A549 treated with AZD2906 at 1 μM for 4 hours (cell line): ENCODE results near the gene PIAS3. TPM values are rescaled to one million over a fixed set of nuclear protein-coding genes. Genes with fewer than 3 reads are reported as not detected.

Experiments
- total RNA-seq: library from RNA; stranded (reverse); fragments of 200-300 nt; extraction: Qiagen RNA extraction; gene quantifications from 5 replicates; pipeline ENCODE4 v1.2.3, GENCODE V29; 2022

Gene PIAS3
- 37.4 to 45.5 TPM (median 42.8 TPM) in 5 replicates for total RNA-seq

GRCh38 chr1:145858901-145859490, at the start of gene PIAS3:
Gene PIAS3 (minus strand): TSS chr1:145859081. CDS start chr1:145858990, 91 bp downstream.

DNA sequence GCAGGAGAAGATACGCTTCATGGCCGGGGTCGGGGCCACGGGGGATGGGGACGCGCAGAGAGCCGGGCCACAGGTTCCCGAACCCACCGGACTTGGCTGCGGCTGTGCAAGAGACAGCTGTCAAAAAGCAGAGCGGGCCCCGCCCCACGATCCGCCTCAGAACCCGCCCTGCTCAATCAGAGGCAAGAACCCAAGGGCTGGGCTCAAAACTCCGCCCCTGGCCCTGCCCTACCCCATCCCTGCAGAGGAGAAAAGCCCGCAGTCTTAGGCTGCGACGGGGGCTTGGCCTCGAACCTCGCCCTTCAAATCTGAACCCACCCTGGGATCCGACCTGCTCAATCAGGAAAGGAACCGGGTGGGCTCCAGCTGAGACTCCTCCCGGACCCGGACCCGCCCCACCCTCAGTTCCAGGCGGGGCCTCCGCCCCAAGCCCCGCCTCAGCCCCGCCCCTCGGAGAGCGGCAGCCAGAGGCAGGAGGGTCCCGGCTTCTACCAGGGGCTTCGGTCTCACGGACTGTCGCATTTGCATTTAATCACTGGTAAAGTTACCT, 26.9 kb upstream of the PIAS3 start, which contains the start of gene ANKRD35:
ANKRD35 (minus strand) TSS at position 129 of the 550 bp plus-strand sequence; CDS start at position 21, 108 bp downstream.

GRCh38 chr1:145845514-145846161, 13.2 kb downstream of the PIAS3 start, which contains the start of gene NUDT17:
Gene NUDT17 (plus strand): TSS chr1:145845630. CDS start chr1:145845641, 11 bp downstream.

DNA sequence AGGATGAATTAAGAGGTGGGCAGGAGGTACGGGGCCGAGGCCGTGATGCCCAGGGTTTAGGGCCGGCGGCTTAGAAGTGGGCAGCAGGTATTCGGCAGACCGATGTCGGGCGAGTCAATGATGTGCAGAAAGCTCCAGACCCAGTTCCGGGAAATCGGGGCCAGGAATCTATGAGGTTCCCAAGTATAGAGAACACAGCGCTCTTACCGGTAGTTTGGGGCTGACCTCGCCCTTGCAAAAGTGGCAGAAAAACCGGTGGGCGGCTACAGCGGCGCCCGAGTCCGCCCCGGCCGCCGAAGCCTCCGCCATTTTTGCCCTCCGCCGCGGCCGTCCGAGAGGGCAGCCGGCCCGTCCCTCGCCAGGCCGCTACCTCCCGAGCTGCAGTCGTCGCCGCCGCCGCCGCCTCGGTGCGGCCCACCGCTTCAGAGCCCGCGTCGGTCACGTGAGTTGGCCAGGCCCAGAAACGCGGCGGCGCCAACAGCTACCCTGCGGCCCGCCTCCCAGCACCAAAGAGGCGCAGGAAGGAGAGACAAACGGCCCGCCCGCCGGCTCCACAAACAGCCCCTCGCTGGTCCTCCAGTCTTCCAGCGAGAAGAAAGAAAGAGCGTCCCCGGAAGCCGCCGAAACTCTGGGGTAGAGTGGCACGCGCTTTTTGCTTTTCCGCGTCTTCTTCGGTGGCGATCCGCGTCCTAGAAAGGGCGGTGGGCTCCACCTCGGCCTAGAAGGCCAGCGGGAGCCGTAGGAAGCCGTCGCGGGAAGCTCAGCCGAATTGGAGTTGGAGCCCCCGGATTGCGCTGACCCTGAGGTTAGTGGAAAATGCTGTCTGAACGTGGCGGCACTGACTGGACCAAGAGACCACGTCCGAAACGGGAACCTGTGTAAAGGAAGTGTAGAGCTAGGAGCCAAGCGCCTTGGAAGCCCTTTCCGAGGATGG, 35.0 kb downstream of the PIAS3 start, which contains the start of the genes POLR3C and RNF115:
POLR3C (plus strand) TSS at position 636 of the 934 bp plus-strand sequence. CDS start 1,577 bp downstream, outside the sequence.
RNF115 (minus strand) TSS at position 531 of the 934 bp plus-strand sequence; CDS start at position 309, 222 bp downstream.

Other genes with a start within 250 kb of the PIAS3 start
- 0.56 to 1.2 TPM (median 0.83 TPM) in 5 replicates for gene PDZK1, start 151.7 kb downstream of the PIAS3 start, total RNA-seq
- gene CD160, start 139.6 kb downstream of the PIAS3 start, total RNA-seq, result 0.05 to 1.7 TPM in 2 of 5 replicates, not detected in the others
- 11.6 to 15.3 TPM (median 14.1 TPM) in 5 replicates for gene RNF115, start 35.0 kb downstream of the PIAS3 start, total RNA-seq
- gene POLR3C, start 34.9 kb downstream of the PIAS3 start, total RNA-seq, result 36.1 to 44.9 TPM (median 37.8 TPM) in 5 replicates
- 6.6 to 8.5 TPM (median 7.2 TPM) in 5 replicates for gene NUDT17, start 13.5 kb downstream of the PIAS3 start, total RNA-seq
- 0.03 to 0.06 TPM (median 0.03 TPM) in 4 of 5 replicates, not detected in the other for gene ANKRD35, start 26.8 kb upstream of the PIAS3 start, total RNA-seq
- 1.3 to 2.1 TPM (median 1.5 TPM) in 5 replicates for gene ITGA10, start 51.0 kb upstream of the PIAS3 start, total RNA-seq
- gene PEX11B, start 59.6 kb upstream of the PIAS3 start, total RNA-seq, result 34.4 to 41.1 TPM (median 38.2 TPM) in 5 replicates
- gene RBM8A, start 68.4 kb upstream of the PIAS3 start, total RNA-seq, result 212 to 255 TPM (median 223 TPM) in 5 replicates
- 10.7 to 15.2 TPM (median 12.5 TPM) in 5 replicates for gene LIX1L, start 98.9 kb upstream of the PIAS3 start, total RNA-seq
- gene ANKRD34A, start 105.5 kb upstream of the PIAS3 start, total RNA-seq, result 0.21 to 0.30 TPM (median 0.25 TPM) in 5 replicates
- gene POLR3GL, start 105.6 kb upstream of the PIAS3 start, total RNA-seq, result 11.0 to 12.0 TPM (median 11.4 TPM) in 5 replicates
- gene TXNIP, start 137.5 kb upstream of the PIAS3 start, total RNA-seq, result 0.24 to 0.89 TPM (median 0.64 TPM) in 5 replicates
- not detected in 5 replicates for gene HJV, start 162.7 kb upstream of the PIAS3 start, total RNA-seq